Hepatocyte (in vitro differentiated cells): ENCODE results near the gene PNPLA5. TPM values are rescaled to one million over a fixed set of nuclear protein-coding genes. Genes with fewer than 3 reads are reported as not detected.

ENCODE experiments used
- DNase-seq: peaks from one replicate; pipeline ENCODE4 v3.0.0-alpha.2; 2016; ENCODE audit warnings: low spot score
- H2AFZ ChIP-seq: fragments of 200-600 bp; sonication (generic); 2 replicates; pipeline ENCODE4 v1.6.0; 2016; ENCODE audit warnings: antibody characterized with exemption, mild to moderate bottlenecking
- H3K27ac ChIP-seq: fragments of 200-600 bp; sonication (generic); 2 replicates; pipeline ENCODE4 v1.5.1; 2016; ENCODE audit warnings: mild to moderate bottlenecking
- H3K27me3 ChIP-seq: fragments of 200-600 bp; sonication (generic); 2 replicates; pipeline ENCODE4 v1.6.1; 2016
- H3K36me3 ChIP-seq: fragments of 200-600 bp; sonication (generic); replicated peaks from 2 replicates; pipeline ENCODE4 v1.5.1; 2016; ENCODE audit warnings: low read depth; ENCODE audit not compliant: insufficient read depth
- H3K4me1 ChIP-seq: fragments of 200-600 bp; sonication (generic); 2 replicates; pipeline ENCODE4 v1.5.1; 2016; ENCODE audit warnings: mild to moderate bottlenecking, moderate library complexity; ENCODE audit not compliant: insufficient read depth
- H3K4me2 ChIP-seq: fragments of 200-600 bp; sonication (generic); 2 replicates; pipeline ENCODE4 v1.6.0; 2016
- H3K4me3 ChIP-seq: fragments of 200-600 bp; sonication (generic); 2 replicates; pipeline ENCODE4 v1.5.1; 2016; ENCODE audit warnings: mild to moderate bottlenecking
- H3K79me2 ChIP-seq: fragments of 200-600 bp; sonication (generic); 2 replicates; pipeline ENCODE4 v1.6.0; 2017; ENCODE audit warnings: mild to moderate bottlenecking
- H3K9me2 ChIP-seq: fragments of 200-600 bp; sonication (generic); replicated peaks from 2 replicates; pipeline ENCODE4 v1.6.0; 2017; ENCODE audit warnings: mild to moderate bottlenecking; ENCODE audit not compliant: insufficient read depth
- H3K9me3 ChIP-seq: fragments of 200-600 bp; sonication (generic); 2 replicates; pipeline ENCODE4 v1.5.1; 2016; ENCODE audit warnings: low read depth, mild to moderate bottlenecking
- H4K20me1 ChIP-seq: fragments of 200-600 bp; sonication (generic); 2 replicates; pipeline ENCODE4 v1.6.0; 2016; ENCODE audit warnings: mild to moderate bottlenecking; ENCODE audit not compliant: insufficient read depth, poor library complexity, severe bottlenecking
- EZH2 ChIP-seq: fragments of 200-600 bp; sonication (generic); IDR thresholded peaks from 2 replicates; pipeline ENCODE4 v1.6.1; 2016; ENCODE audit warnings: antibody characterized with exemption, mild to moderate bottlenecking, borderline replicate concordance
- EZH2phosphoT487 ChIP-seq: fragments of 200-600 bp; sonication (generic); IDR thresholded peaks from one replicate; pipeline ENCODE4 v1.6.1; 2018; ENCODE audit warnings: antibody characterized with exemption, mild to moderate bottlenecking, low read depth, moderate library complexity; ENCODE audit not compliant: unreplicated experiment, severe bottlenecking
- WGBS: methylation state at CpG from one replicate; pipeline ENCODE4 v1.1.6; 2016; ENCODE audit warnings: low lambda C conversion rate; ENCODE audit errors: missing lambda C conversion rate; 5-methylcytosine and 5-hydroxymethylcytosine counted together
- polyA plus RNA-seq: library from polyadenylated mRNA; unstranded; fragments of >200 nt; fragmentation: Nextera tagmentation; extraction: Ambion mirVana; gene quantifications from 2 replicates; pipeline ENCODE4 v1.2.1, GENCODE V29; 2016
- total RNA-seq: library from RNA; depleted of rRNA; stranded (reverse); fragments of >200 nt; gene quantifications from 2 replicates; pipeline ENCODE4 v1.2.3, GENCODE V29; 2014
- TF ChIP-seq, protein P1 (sequence below): fragments of 200-600 bp; sonication (generic); IDR thresholded peaks from 2 replicates; pipeline ENCODE4 v1.5.1; 2016; ENCODE audit warnings: antibody characterized with exemption, mild to moderate bottlenecking; ENCODE audit not compliant: poor library complexity

PNPLA5 gene
- total and polyA plus RNA-seq, 2 experiments from 2014 or later = 0.11 to 0.57 TPM

DNA sequence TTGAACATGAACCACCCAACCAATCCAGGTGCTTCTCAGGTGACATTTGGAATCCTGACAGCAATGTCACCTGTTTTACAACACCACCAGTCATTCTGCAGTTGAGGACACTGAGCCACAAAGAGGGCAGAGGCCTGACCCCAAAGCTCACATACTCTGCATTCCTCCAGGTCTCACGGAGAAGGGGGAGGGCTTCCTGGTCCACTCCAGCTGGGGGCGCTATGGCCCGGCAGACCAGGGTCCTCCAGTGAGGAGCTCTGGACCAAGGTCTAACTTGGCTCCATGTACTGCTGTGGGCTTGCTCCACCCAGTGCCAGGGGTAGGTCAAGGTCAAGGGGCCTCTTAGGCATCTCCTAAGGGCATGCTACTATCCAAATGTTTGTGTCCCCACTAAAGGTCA lies 30.3 kb upstream of the PNPLA5 start:
- no peak for TF ChIP-seq EZH2
- TF ChIP-seq, protein P1, sequence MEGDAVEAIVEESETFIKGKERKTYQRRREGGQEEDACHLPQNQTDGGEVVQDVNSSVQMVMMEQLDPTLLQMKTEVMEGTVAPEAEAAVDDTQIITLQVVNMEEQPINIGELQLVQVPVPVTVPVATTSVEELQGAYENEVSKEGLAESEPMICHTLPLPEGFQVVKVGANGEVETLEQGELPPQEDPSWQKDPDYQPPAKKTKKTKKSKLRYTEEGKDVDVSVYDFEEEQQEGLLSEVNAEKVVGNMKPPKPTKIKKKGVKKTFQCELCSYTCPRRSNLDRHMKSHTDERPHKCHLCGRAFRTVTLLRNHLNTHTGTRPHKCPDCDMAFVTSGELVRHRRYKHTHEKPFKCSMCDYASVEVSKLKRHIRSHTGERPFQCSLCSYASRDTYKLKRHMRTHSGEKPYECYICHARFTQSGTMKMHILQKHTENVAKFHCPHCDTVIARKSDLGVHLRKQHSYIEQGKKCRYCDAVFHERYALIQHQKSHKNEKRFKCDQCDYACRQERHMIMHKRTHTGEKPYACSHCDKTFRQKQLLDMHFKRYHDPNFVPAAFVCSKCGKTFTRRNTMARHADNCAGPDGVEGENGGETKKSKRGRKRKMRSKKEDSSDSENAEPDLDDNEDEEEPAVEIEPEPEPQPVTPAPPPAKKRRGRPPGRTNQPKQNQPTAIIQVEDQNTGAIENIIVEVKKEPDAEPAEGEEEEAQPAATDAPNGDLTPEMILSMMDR = no peak
- TF ChIP-seq EZH2phosphoT487 = no peak
- Histone ChIP-seq H3K36me3 (no peaks in the 10 kb centered on the region), H3K4me1 (peaks cover 6% of the 10 kb centered on the region), H2AFZ (no peak overlapping the region), H3K9me3 (no peaks in the 10 kb centered on the region), H3K27me3 (no peaks in the 10 kb centered on the region), H3K4me3 (no peak overlapping the region), H3K9me2 (no peaks in the 10 kb centered on the region), H3K79me2 (no peaks in the 10 kb centered on the region), H3K4me2 (no peak overlapping the region), H3K27ac (no peak overlapping the region), H4K20me1 (no peaks in the 10 kb centered on the region)
- 77% methylated on average over 3 of the region's 3 CpGs for WGBS
- no peak for DNase-seq

DNA sequence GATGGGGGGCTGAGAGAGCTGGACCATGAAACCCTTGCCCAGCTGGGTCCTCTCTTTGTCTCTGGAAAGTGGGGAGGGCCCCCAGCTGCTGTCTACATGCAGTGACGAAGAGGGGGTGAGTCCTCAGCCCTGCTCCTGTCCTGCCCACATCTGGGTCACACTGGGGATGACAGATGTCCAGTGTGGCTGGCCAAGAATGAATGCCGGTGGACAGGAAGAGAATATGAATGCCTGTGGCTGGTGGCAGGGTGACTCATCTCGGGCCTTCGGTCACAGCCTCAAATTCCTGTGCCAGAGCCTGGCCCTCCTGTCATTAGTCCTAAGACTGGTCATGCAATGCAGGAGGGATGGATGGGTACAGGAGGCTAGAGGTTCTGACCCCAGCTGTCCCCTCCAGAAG lies 29.6 kb upstream of the PNPLA5 start:
- Histone ChIP-seq H3K36me3 (no peaks in the 10 kb centered on the region), H3K27me3 (no peaks in the 10 kb centered on the region), H2AFZ (no peak overlapping the region), H3K79me2 (no peaks in the 10 kb centered on the region), H3K4me3 (no peak overlapping the region), H4K20me1 (no peaks in the 10 kb centered on the region), H3K9me2 (no peaks in the 10 kb centered on the region), H3K4me1 (peaks cover 6% of the 10 kb centered on the region), H3K27ac (no peak overlapping the region), H3K4me2 (no peak overlapping the region), H3K9me3 (no peaks in the 10 kb centered on the region)
- DNase-seq = no peak
- TF ChIP-seq EZH2phosphoT487 (no peak), EZH2 (no peak)
- TF ChIP-seq, protein P1 = no peak
- 78% methylated on average over 4 of the region's 4 CpGs for WGBS

DNA sequence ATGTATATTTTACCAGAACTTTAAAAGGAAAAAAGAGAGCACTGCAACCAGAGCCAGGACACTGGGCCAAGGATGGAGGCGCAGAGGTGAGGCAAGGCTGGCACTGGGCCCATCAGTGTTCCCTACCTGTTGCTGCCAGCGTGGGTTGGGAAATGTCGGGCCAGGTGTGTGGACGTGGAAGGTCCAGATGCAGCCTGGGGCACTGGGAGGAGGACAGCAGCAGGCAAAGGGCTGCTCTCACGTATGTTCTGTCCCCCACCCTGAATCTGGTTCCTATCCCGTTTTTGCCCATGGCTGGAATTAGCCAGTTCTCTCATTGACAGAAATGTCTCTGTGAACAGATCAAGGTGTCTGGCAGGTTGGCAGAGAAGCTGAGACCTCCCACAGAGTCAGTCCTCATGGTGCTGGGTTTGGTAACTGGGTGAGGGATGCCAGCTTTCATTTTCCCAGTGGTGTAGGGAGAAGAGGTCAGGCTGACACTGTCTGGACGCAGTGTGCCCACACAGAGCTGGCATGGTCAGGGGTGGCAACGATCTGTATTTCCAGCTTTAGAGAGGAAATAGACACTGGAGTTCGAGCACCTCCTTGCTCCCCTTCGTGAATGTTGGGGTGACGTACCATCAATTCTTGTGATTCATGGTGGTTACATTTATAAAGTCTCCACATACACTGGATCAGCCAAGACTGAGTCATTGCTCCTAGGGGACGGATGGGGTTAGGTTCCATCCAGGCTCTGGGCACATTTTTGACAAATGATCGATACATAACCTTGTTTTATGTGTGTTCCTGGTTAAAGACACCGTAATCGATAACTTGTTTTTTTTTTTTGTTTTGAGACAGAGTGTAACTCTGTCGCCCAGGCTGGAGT lies 27.5 kb upstream of the PNPLA5 start:
- TF ChIP-seq EZH2phosphoT487 = no peak
- no peak for TF ChIP-seq EZH2
- TF ChIP-seq, protein P1 = no peak
- Histone ChIP-seq H3K4me2 (no peak overlapping the region), H3K36me3 (no peaks in the 10 kb centered on the region), H3K9me2 (no peaks in the 10 kb centered on the region), H3K4me1 (peaks cover 6% of the 10 kb centered on the region), H3K27ac (no peak overlapping the region), H3K79me2 (no peaks in the 10 kb centered on the region), H3K9me3 (no peaks in the 10 kb centered on the region), H4K20me1 (no peaks in the 10 kb centered on the region), H2AFZ (no peak overlapping the region), H3K27me3 (no peaks in the 10 kb centered on the region), H3K4me3 (no peak overlapping the region)
- 84% methylated on average over 16 of the region's 16 CpGs for WGBS
- DNase-seq = no peak
